Astrocyte (in vitro differentiated cells and primary cell): ENCODE data around the gene WFS1.

Experiments
- EZH2 ChIP-seq: IDR thresholded peaks from 2 replicates; pipeline ENCODE4 v1.6.1; 2012; ENCODE audit warnings: mild to moderate bottlenecking, low read length, inconsistent platforms; ENCODE audit not compliant: insufficient read depth
- TF ChIP-seq, protein P1 (sequence below): IDR thresholded peaks from 2 replicates; pipeline ENCODE4 v1.5.1; 2011; ENCODE audit warnings: low read depth, mild to moderate bottlenecking, inconsistent platforms, low read length, moderate library complexity; ENCODE audit not compliant: insufficient read depth

- TF ChIP-seq, protein P1, sequence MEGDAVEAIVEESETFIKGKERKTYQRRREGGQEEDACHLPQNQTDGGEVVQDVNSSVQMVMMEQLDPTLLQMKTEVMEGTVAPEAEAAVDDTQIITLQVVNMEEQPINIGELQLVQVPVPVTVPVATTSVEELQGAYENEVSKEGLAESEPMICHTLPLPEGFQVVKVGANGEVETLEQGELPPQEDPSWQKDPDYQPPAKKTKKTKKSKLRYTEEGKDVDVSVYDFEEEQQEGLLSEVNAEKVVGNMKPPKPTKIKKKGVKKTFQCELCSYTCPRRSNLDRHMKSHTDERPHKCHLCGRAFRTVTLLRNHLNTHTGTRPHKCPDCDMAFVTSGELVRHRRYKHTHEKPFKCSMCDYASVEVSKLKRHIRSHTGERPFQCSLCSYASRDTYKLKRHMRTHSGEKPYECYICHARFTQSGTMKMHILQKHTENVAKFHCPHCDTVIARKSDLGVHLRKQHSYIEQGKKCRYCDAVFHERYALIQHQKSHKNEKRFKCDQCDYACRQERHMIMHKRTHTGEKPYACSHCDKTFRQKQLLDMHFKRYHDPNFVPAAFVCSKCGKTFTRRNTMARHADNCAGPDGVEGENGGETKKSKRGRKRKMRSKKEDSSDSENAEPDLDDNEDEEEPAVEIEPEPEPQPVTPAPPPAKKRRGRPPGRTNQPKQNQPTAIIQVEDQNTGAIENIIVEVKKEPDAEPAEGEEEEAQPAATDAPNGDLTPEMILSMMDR: no peak
- TF ChIP-seq EZH2: no peak
Observed at GRCh38 chr4:6246170-6246634, 23.4 kb upstream of the WFS1 start.
